H1 (cell line): ENCODE results near the gene ARID1B.

Experiments
- EZH2 ChIP-seq: fragments of 200-600 bp; sonication (generic); IDR thresholded peaks from 2 replicates; pipeline ENCODE4 v1.7.1; 2012; ENCODE audit warnings: low read depth, mild to moderate bottlenecking, moderate library complexity, low read length, inconsistent platforms; ENCODE audit not compliant: severe bottlenecking
- POLR2A ChIP-seq, 2 experiments: IDR thresholded peaks; 1 replicate in 1 of 2; 2 replicates in 1 of 2; pipeline ENCODE4 v1.6.1; 2011; ENCODE audit warnings: low read depth in 2 of 2, low read length in 2 of 2, mild to moderate bottlenecking in 2 of 2; ENCODE audit errors: control extremely low read depth in 1 of 2
- RAD21 ChIP-seq, 2 experiments: IDR thresholded peaks in 1 of 2; conservative IDR thresholded peaks in 1 of 2; 2 replicates each; pipeline ENCODE4 v1.6.1; 2011; ENCODE audit warnings: low read depth in 2 of 2, low read length in 2 of 2, improper control_type of control experiment in 1 of 2, inconsistent platforms in 1 of 2, mild to moderate bottlenecking in 1 of 2, moderate library complexity in 1 of 2
- TCF12 ChIP-seq: IDR thresholded peaks from 2 replicates; pipeline ENCODE4 v1.6.1; 2011; ENCODE audit warnings: low read depth, mild to moderate bottlenecking, low read length
- TF ChIP-seq, protein P1 (sequence below), 3 experiments: IDR thresholded peaks; 1 replicate in 2 of 3; 2 replicates in 1 of 3; pipeline versions ENCODE4 v1.5.1 to v1.6.1; 2011; ENCODE audit warnings: low read length in 3 of 3, mild to moderate bottlenecking in 3 of 3, inconsistent platforms in 2 of 3, low read depth in 1 of 3, moderate library complexity in 1 of 3; ENCODE audit not compliant: insufficient read depth in 1 of 3; ENCODE audit errors: control extremely low read depth in 1 of 3

GRCh38 chr6:156776840-156777576 is at the start of gene ARID1B:
- TF ChIP-seq RAD21 (IDR thresholded peaks at IDR 0.05 in 1 of 2, conservative IDR thresholded peaks at IDR 0.05 in 1 of 2; ENCODE audit: low read depth in 2 of 2, low read length in 2 of 2) (no peak), POLR2A (IDR thresholded peaks at IDR 0.05; ENCODE audit: control extremely low read depth in 1 of 2, low read depth in 2 of 2, low read length in 2 of 2) (peak in 1 of 2 experiments; percentile 70; a peak in 2 of 3 replicates), EZH2 (no peak), TCF12 (no peak)
- TF ChIP-seq, protein P1, sequence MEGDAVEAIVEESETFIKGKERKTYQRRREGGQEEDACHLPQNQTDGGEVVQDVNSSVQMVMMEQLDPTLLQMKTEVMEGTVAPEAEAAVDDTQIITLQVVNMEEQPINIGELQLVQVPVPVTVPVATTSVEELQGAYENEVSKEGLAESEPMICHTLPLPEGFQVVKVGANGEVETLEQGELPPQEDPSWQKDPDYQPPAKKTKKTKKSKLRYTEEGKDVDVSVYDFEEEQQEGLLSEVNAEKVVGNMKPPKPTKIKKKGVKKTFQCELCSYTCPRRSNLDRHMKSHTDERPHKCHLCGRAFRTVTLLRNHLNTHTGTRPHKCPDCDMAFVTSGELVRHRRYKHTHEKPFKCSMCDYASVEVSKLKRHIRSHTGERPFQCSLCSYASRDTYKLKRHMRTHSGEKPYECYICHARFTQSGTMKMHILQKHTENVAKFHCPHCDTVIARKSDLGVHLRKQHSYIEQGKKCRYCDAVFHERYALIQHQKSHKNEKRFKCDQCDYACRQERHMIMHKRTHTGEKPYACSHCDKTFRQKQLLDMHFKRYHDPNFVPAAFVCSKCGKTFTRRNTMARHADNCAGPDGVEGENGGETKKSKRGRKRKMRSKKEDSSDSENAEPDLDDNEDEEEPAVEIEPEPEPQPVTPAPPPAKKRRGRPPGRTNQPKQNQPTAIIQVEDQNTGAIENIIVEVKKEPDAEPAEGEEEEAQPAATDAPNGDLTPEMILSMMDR (IDR thresholded peaks at IDR 0.05; ENCODE audit: control extremely low read depth in 1 of 3, insufficient read depth in 1 of 3, low read depth in 1 of 3, low read length in 3 of 3) = no peak
